Measurements from ENCODE around the gene PAOX.

PAOX gene

DNA sequence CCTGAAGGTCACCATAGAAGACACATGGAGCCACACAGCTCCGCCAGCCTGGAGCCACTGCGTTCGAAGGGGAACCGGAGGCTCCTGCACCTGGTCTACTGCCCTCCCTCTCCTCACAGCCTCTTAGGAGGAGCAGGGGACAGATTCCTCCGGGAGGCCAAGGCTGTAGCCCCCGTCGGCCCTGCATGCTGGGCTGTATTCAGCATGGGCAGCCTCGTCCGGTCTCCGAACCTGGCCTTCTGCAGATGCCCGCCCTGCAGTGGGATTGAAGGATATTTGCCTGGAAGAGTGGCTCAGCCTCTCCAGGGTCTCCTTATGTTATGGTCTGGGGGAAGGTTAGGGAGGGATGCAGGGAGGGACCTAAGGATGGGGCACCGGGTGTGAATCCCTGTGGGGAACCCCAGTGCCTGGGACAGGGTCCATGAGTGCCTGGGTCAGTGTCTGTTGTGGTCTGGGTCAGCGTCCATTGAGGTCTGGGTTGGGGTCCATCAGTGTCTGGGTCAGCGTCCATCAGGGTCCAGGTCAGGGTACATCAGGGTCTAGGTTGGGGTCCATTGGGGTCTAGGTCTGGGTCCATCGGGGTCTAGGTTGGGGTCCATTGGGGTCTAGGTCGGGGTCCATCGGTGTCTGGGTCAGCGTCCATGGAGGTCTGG lies 61.7 kb downstream of the PAOX start:
- no peak for DNase-seq
